HepG2 (cell line): ENCODE data around the gene NEDD4L. TPM values are rescaled to one million over a fixed set of nuclear protein-coding genes. Genes with fewer than 3 reads are reported as not detected.

ENCODE experiments used
- ATAC-seq: fragments of 200-7000 bp; cut with Tn5 transposase; 3 replicates; pipeline ENCODE4 v1.9.1; 2020; ENCODE audit warnings: mild to moderate bottlenecking, moderate library complexity
- BruUV-seq: library from RNA; stranded (reverse); fragments of 400-500 nt; replicated peaks from 2 replicates; lab custom pipeline; 2021; lab: Mats Ljungman, UMichigan
- CTCF ChIA-PET: fragments of 300-600 bp; formaldehyde crosslinking; extraction: SDS; loops from one replicate; lab custom pipeline; 2021; ENCODE audit warnings: low total read pairs, inconsistent platforms, low intra/inter-chr PET ratio; lab: Yijun Ruan, JAX
- POLR2A ChIA-PET: fragments of 350-600 bp; sonication (Branson Sonifier 250); formaldehyde crosslinking; loops from one replicate; lab custom pipeline; 2020; ENCODE audit warnings: antibody characterized with exemption, inconsistent platforms; lab: Yijun Ruan, JAX
- DNase-seq: peaks from one replicate; pipeline ENCODE4 v3.0.0-alpha.2; 2015; ENCODE audit warnings: low spot score
- FAIRE-seq: peaks from 3 replicates; lab custom pipeline; 2011; peaks lifted over from hg19 to GRCh38; lab: Jason Lieb, UNC
- H2AFZ ChIP-seq: one replicate; pipeline ENCODE4 v1.6.1; 2011; ENCODE audit warnings: low read length, inconsistent platforms
- H3K27ac ChIP-seq: fragments of 300-600 bp; 3 replicates; pipeline ENCODE4 v1.8.0; 2011; ENCODE audit warnings: mixed run types, mild to moderate bottlenecking, mixed read lengths, low read length, inconsistent platforms; ENCODE audit not compliant: insufficient read depth; ENCODE audit errors: extremely low read length
- H3K27me3 ChIP-seq, 2 experiments: fragments of 200-600 bp in 1 of 2; 2 replicates in 1 of 2; 3 replicates in 1 of 2; pipeline versions ENCODE4 v1.6.0 to v1.8.0; 2011; ENCODE audit warnings: low read length in 2 of 2, mild to moderate bottlenecking in 2 of 2, moderate library complexity in 2 of 2, inconsistent platforms in 1 of 2; ENCODE audit not compliant: insufficient read depth in 2 of 2, control insufficient read depth in 1 of 2
- H3K36me3 ChIP-seq, 2 experiments: fragments of 200-600 bp in 1 of 2; replicated peaks in 1 of 2; 2 replicates in 1 of 2; 3 replicates in 1 of 2; pipeline versions ENCODE4 v1.5.1 to v1.8.0; 2011; ENCODE audit warnings: low read length in 2 of 2, inconsistent platforms in 1 of 2; ENCODE audit not compliant: insufficient read depth in 2 of 2, control insufficient read depth in 1 of 2
- H3K4me1 ChIP-seq: 2 replicates; pipeline ENCODE4 v1.5.1; 2012; ENCODE audit warnings: low read length, inconsistent platforms; ENCODE audit not compliant: insufficient read depth
- H3K4me2 ChIP-seq: 2 replicates; pipeline ENCODE4 v1.6.0; 2011; ENCODE audit warnings: low read depth, low read length, inconsistent platforms
- H3K4me3 ChIP-seq, 3 experiments: fragments of 200-600 bp in 1 of 3; sonication (generic), shearing (Covaris generic) in 1 of 3; replicated peaks in 1 of 3; 2 replicates each; pipeline ENCODE4 v1.5.1; 2011 to 2016; ENCODE audit warnings: low read length in 3 of 3, inconsistent platforms in 2 of 3, low read depth in 2 of 3, mild to moderate bottlenecking in 2 of 3, control low read depth in 1 of 3, mixed read lengths in 1 of 3; ENCODE audit not compliant: insufficient read depth in 1 of 3
- H3K79me2 ChIP-seq: one replicate; pipeline ENCODE4 v1.6.1; 2011; ENCODE audit warnings: low read length, inconsistent platforms; ENCODE audit not compliant: insufficient read depth
- H3K9ac ChIP-seq: 2 replicates; pipeline ENCODE4 v1.6.0; 2011; ENCODE audit warnings: mild to moderate bottlenecking, low read depth, low read length, inconsistent platforms; ENCODE audit not compliant: insufficient read depth
- H3K9me3 ChIP-seq: 2 replicates; pipeline ENCODE4 v1.5.1; 2012; ENCODE audit warnings: mild to moderate bottlenecking, low read length
- H4K20me1 ChIP-seq: 2 replicates; pipeline ENCODE4 v1.6.0; 2011; ENCODE audit warnings: inconsistent platforms, mild to moderate bottlenecking, low read length, moderate library complexity; ENCODE audit not compliant: insufficient read depth
- AGO1 ChIP-seq: fragments of 200-400 bp; formaldehyde crosslinking; IDR thresholded peaks from 2 replicates; pipeline ENCODE4 v1.6.1; 2017; ENCODE audit warnings: mild to moderate bottlenecking, low read depth, low read length, moderate library complexity; ENCODE audit not compliant: poor library complexity, severe bottlenecking
- ATF5 ChIP-seq: sonication (generic); formaldehyde crosslinking; IDR thresholded peaks from 2 replicates; pipeline ENCODE4 v1.4.0; 2020; ENCODE audit warnings: mild to moderate bottlenecking, low read depth, missing genetic modification reagents
- HINFP ChIP-seq: sonication (generic); formaldehyde crosslinking; IDR thresholded peaks from 2 replicates; pipeline ENCODE4 v1.4.0; 2020; ENCODE audit warnings: low read depth, mild to moderate bottlenecking, missing genetic modification reagents
- NFIC ChIP-seq: IDR thresholded peaks from 2 replicates; pipeline ENCODE4 v1.6.1; 2012; ENCODE audit warnings: mild to moderate bottlenecking, low read length, inconsistent platforms
- SMAD3 ChIP-seq: sonication (generic); formaldehyde crosslinking; IDR thresholded peaks from 2 replicates; pipeline ENCODE4 v1.4.0; 2020; ENCODE audit warnings: missing genetic modification reagents
- TBX2 ChIP-seq: sonication (generic); formaldehyde crosslinking; IDR thresholded peaks from 2 replicates; pipeline ENCODE4 v1.5.0; 2020; ENCODE audit warnings: missing genetic modification reagents, mild to moderate bottlenecking, borderline replicate concordance
- ZNF687 ChIP-seq: sonication (generic); formaldehyde crosslinking; IDR thresholded peaks from 2 replicates; pipeline ENCODE4 v1.5.1; 2020; ENCODE audit warnings: mild to moderate bottlenecking, missing genetic modification reagents, moderate library complexity
- ZNF770 ChIP-seq: sonication (generic); formaldehyde crosslinking; IDR thresholded peaks from 2 replicates; pipeline ENCODE4 v1.5.0; 2020; ENCODE audit warnings: mild to moderate bottlenecking, missing genetic modification reagents
- WGBS: methylation state at CpG from one replicate; pipeline ENCODE4 v1.1.6; 2017; ENCODE audit warnings: low lambda C conversion rate; 5-methylcytosine and 5-hydroxymethylcytosine counted together
- in situ Hi-C: cut with HindIII; loops from 2 replicates; pipeline ENCODE4 v1.10.0; 2017; ENCODE audit warnings: low pct_unique_long_range_greater_than_20kb; ENCODE audit not compliant: extremely low pct_ligation_motif_present
- intact Hi-C: fragments of 100-400 bp; cut with micrococcal nuclease; formaldehyde crosslinking; loops from one replicate; pipeline ENCODE4 v1.10.0; 2022; ENCODE audit not compliant: unreplicated experiment
- polyA plus RNA-seq, 8 experiments: library from polyadenylated mRNA; depleted of rRNA in 3 of 8; stranded (reverse) in 7 of 8; unstranded in 1 of 8; fragments of >200 nt; fragmentation: Illumina TruSeq in 4 of 8; extraction: Trizol in 4 of 8; gene quantifications; 2 replicates each; pipeline versions ENCODE4 v1.2.1 to v1.2.3, GENCODE V29; 2011 to 2016; ENCODE audit warnings: low read depth in 4 of 8, missing spikeins in 1 of 8, mixed read lengths in 1 of 8; ENCODE audit not compliant: insufficient read depth in 1 of 8
- total RNA-seq, 5 experiments: library from RNA; depleted of rRNA; stranded (reverse); fragments of >200 nt; fragmentation: Illumina TruSeq; extraction: Trizol; gene quantifications; 2 replicates each; pipeline ENCODE4 v1.2.3, GENCODE V29; 2016; ENCODE audit warnings: low read depth in 1 of 5

The NEDD4L gene
- total and polyA plus RNA-seq, 2 of the 13 experiments (the other 11 are each of a cell fraction or from before 2014, with no cell fraction given): 168 to 390 TPM

GRCh38 chr18:58174285-58174684 is 130.3 kb downstream of the NEDD4L start:
- no peaks in the 10 kb centered on the region for H3K79me2 ChIP-seq
- no peak overlapping the region for H3K4me2 ChIP-seq
- BruUV-seq: no TSS peak
- no peaks in the 10 kb centered on the region for H4K20me1 ChIP-seq
- POLR2A ChIA-PET: no interaction called here
- in situ Hi-C loops (no loop called here), intact Hi-C loops (no loop called here)
- TF ChIP-seq NFIC (no peak), HINFP (CRISPR knock-in tag) (no peak), AGO1 (no peak)
- FAIRE-seq: no peak
- CTCF ChIA-PET: no interaction called here
- no peak for DNase-seq
- H3K36me3 ChIP-seq: peaks cover 0 to 2% of the 10 kb centered on the region in 2 experiments; a peak in 3 of 5 replicates
- no peak for ATAC-seq
- H3K9ac ChIP-seq: no peak overlapping the region
- peaks cover 38% of the 10 kb centered on the region for H3K4me1 ChIP-seq
- H3K4me3 ChIP-seq: no peak overlapping the region
- no peaks in the 10 kb centered on the region for H3K27me3 ChIP-seq
- 94% methylated on average over 11 of the region's 12 CpGs for WGBS
- H3K9me3 ChIP-seq: no peaks in the 10 kb centered on the region
- no peak overlapping the region for H2AFZ ChIP-seq
- H3K27ac ChIP-seq: no peak overlapping the region

- ATAC-seq (peak; percentile 73), DNase-seq (no peak), FAIRE-seq (no peak)
- ChIA-PET POLR2A (no interaction called here), CTCF (no interaction called here)
- Histone ChIP-seq H2AFZ (no peak overlapping the region), H3K4me2 (no peak overlapping the region), H3K27ac (no peak overlapping the region), H3K36me3 (no peaks in the 10 kb centered on the region; a peak in 3 of 5 replicates), H3K4me3 (no peak overlapping the region), H3K9ac (no peak overlapping the region), H3K27me3 (no peaks in the 10 kb centered on the region), H3K79me2 (no peaks in the 10 kb centered on the region), H3K4me1 (peaks cover 38% of the 10 kb centered on the region), H4K20me1 (no peaks in the 10 kb centered on the region), H3K9me3 (no peaks in the 10 kb centered on the region)
- intact Hi-C loops: no loop called here
- 58% methylated on average over 6 of the region's 10 CpGs for WGBS
- no TSS peak for BruUV-seq
- in situ Hi-C loops: no loop called here
- TF ChIP-seq ZNF770 (CRISPR knock-in tag) (no peak), TBX2 (no peak), ATF5 (CRISPR knock-in tag) (no peak), SMAD3 (CRISPR knock-in tag) (no peak), ZNF687 (CRISPR knock-in tag) (0 out of 2 replicates have a peak, but pooled peaks have one; percentile 11)
These were observed 131.2 kb downstream of the NEDD4L start for GRCh38 chr18:58175122-58175785.
